ENCODE measurements around the gene SMOC2. TPM values are rescaled to one million over a fixed set of nuclear protein-coding genes. Genes with fewer than 3 reads are reported as not detected.
A peak's percentile ranks its signal among the peaks of the same experiment; 100 is the strongest.

SMOC2 gene
- total RNA-seq, 1 donor from 2014 or later: 14.4 TPM

- peaks cover 32% of the 10 kb centered on the region for H3K9me3 ChIP-seq (replicated peaks)
- no peak overlapping the region for H3K4me3 ChIP-seq
- intact Hi-C loops (cut with micrococcal nuclease): no loop called here
- no peak for DNase-seq
- no peak overlapping the region for H3K27ac ChIP-seq (replicated peaks)
- TF ChIP-seq CTCF (IDR thresholded peaks at IDR 0.05; ENCODE audit: borderline replicate concordance): no peak
- no peaks in the 10 kb centered on the region for H3K36me3 ChIP-seq
- peaks cover 38% of the 10 kb centered on the region for H3K27me3 ChIP-seq (ENCODE audit: low read depth)
- no peaks in the 10 kb centered on the region for H3K4me1 ChIP-seq
Observed at GRCh38 chr6:168397012-168397411, 44.0 kb upstream of the SMOC2 start.

GRCh38 chr6:168400037-168400436, 40.9 kb upstream of the SMOC2 start:
- Histone ChIP-seq H3K4me3 (no peak overlapping the region), H3K4me1 (no peaks in the 10 kb centered on the region)
- intact Hi-C loops (cut with micrococcal nuclease): no loop called here

DNA sequence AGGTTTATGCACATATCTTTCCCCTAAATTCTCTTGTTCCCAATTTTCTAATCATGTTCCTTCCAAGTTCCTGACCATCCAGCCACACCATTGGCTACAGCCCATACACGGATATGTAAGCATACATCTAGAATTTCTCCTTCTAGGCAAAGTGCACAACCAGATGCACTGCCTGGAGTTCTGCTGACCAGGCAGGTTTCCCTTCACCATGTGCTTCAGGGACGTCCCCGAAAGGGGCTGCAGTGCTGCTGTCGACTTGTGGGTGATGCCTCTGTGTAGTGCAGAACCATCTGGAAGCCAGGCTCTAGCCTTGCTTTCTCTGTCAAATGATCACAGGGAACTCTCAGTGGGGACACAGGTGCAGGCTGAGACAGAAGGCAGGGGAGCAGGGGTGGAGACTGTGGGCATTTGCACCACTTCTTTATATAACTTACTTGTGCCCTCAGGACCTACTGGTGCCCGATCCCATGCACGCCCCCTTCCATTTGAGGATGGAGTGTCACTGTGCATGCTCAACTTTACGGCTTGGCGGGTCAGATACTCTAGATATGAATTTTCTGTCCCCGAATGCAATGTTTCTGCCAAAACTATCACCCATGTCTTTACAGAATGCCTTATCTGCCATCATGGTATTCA, 37.5 kb upstream of the SMOC2 start:
- intact Hi-C loops (cut with micrococcal nuclease): no loop called here
- Histone ChIP-seq H3K4me3 (no peak overlapping the region), H3K9me3 (replicated peaks) (peaks cover 31% of the 10 kb centered on the region), H3K27me3 (ENCODE audit: low read depth) (peaks cover 45% of the 10 kb centered on the region), H3K27ac (replicated peaks) (no peak overlapping the region), H3K36me3 (no peaks in the 10 kb centered on the region), H3K4me1 (no peaks in the 10 kb centered on the region)
- TF ChIP-seq CTCF (IDR thresholded peaks at IDR 0.05; ENCODE audit: borderline replicate concordance): no peak
- no peak for DNase-seq

More at GRCh38 chr6:168400037-168400436, 40.9 kb upstream of the SMOC2 start:
- peak overlapping the region; percentile 7 for H3K27ac ChIP-seq (replicated peaks)
- DNase-seq: no peak
- H3K36me3 ChIP-seq: no peaks in the 10 kb centered on the region
- peaks cover 32% of the 10 kb centered on the region for H3K9me3 ChIP-seq (replicated peaks)
- peaks cover 36% of the 10 kb centered on the region for H3K27me3 ChIP-seq (ENCODE audit: low read depth)
- TF ChIP-seq CTCF (IDR thresholded peaks at IDR 0.05; ENCODE audit: borderline replicate concordance): no peak

DNA sequence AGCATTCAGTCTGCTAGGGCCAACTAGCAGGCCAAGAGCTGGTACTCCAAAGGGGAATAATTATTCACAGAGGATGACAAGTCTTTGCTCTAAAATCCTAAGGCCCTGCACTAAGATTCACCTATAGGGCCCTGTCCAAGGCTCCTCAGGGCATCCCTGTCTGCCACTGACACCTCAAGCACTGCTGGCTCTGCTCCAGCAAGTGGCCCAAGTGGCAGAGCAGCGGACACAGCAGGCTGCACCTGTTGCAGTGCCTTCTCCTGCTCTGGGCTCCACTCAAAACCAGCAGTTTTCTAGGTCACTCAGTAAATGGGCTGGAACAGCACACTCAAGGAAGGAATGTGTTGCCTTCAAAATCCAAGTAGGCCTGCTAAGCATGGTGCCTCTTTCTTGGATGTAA, 36.4 kb upstream of the SMOC2 start:
- DNase-seq: no peak
- H3K4me1 ChIP-seq: no peaks in the 10 kb centered on the region
- no peak for TF ChIP-seq CTCF (IDR thresholded peaks at IDR 0.05; ENCODE audit: borderline replicate concordance)
- H3K4me3 ChIP-seq: no peak overlapping the region
- H3K9me3 ChIP-seq (replicated peaks): peaks cover 20% of the 10 kb centered on the region
- peaks cover 42% of the 10 kb centered on the region for H3K27me3 ChIP-seq (ENCODE audit: low read depth)
- intact Hi-C loops (cut with micrococcal nuclease): no loop called here
- no peak overlapping the region for H3K27ac ChIP-seq (replicated peaks)
- no peaks in the 10 kb centered on the region for H3K36me3 ChIP-seq

DNA sequence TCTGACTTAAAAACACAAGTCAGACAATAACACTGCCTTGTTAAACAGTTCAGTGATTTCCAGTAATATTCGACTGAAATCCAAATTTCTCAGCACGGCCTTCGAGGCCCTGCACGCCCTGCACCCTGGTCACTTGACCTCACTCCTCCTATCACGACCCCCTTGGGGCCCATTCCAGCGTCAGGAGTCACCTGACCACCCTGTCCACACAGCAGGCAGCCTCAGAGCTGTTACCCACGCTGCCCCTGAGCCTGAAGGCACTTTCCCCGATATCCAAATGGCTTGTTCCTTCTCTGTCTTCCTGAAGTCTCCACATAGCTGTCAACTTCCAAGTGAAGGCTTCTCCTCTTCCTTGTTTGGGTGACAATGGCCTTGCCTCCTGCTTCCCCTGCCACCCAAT, 33.1 kb upstream of the SMOC2 start:
- no peak for TF ChIP-seq CTCF (IDR thresholded peaks at IDR 0.05; ENCODE audit: borderline replicate concordance)
- H3K27me3 ChIP-seq (ENCODE audit: low read depth): peaks cover 21% of the 10 kb centered on the region
- no peak for DNase-seq

More for the DNA sequence above, 33.1 kb upstream of the SMOC2 start:
- Histone ChIP-seq H3K4me1 (no peaks in the 10 kb centered on the region), H3K9me3 (replicated peaks) (no peaks in the 10 kb centered on the region), H3K4me3 (no peak overlapping the region), H3K27ac (replicated peaks) (no peak overlapping the region), H3K36me3 (no peaks in the 10 kb centered on the region)
- intact Hi-C loops (cut with micrococcal nuclease): no loop called here
